Smooth muscle cell (in vitro differentiated cells): Measurements from ENCODE around the gene RTN1. TPM values are rescaled to one million over a fixed set of nuclear protein-coding genes. Genes with fewer than 3 reads are reported as not detected.

ENCODE experiments used
- DNase-seq: peaks from one replicate; lab custom pipeline; 2025; ENCODE audit not compliant: unreplicated experiment; lab: John Stamatoyannopoulos, UW
- H2AFZ ChIP-seq: fragments of 200-600 bp; sonication (generic); 2 replicates; pipeline ENCODE4 v1.6.0; 2016; ENCODE audit warnings: antibody characterized with exemption, low read depth, mild to moderate bottlenecking
- H3F3A ChIP-seq: fragments of 200-600 bp; sonication (generic); 2 replicates; pipeline ENCODE4 v1.6.0; 2017; ENCODE audit warnings: antibody characterized with exemption, low read depth
- H3K27ac ChIP-seq: fragments of 200-600 bp; sonication (generic); 2 replicates; pipeline ENCODE4 v1.5.1; 2016; ENCODE audit warnings: low read depth, mild to moderate bottlenecking
- H3K27me3 ChIP-seq: fragments of 200-600 bp; sonication (generic); 2 replicates; pipeline ENCODE4 v1.6.1; 2016; ENCODE audit warnings: low read depth, mild to moderate bottlenecking
- H3K36me3 ChIP-seq: fragments of 200-600 bp; sonication (generic); 2 replicates; pipeline ENCODE4 v1.5.1; 2016; ENCODE audit warnings: low read depth
- H3K4me1 ChIP-seq: fragments of 200-600 bp; sonication (generic); 2 replicates; pipeline ENCODE4 v1.5.1; 2016; ENCODE audit warnings: low read depth
- H3K4me2 ChIP-seq: fragments of 200-600 bp; sonication (generic); 2 replicates; pipeline ENCODE4 v1.6.0; 2016; ENCODE audit warnings: mild to moderate bottlenecking
- H3K4me3 ChIP-seq: fragments of 200-600 bp; sonication (generic); 2 replicates; pipeline ENCODE4 v1.5.1; 2016; ENCODE audit warnings: mild to moderate bottlenecking
- H3K79me2 ChIP-seq: fragments of 200-600 bp; sonication (generic); 2 replicates; pipeline ENCODE4 v1.6.0; 2016; ENCODE audit warnings: low read depth, mild to moderate bottlenecking
- H3K9ac ChIP-seq: fragments of 200-600 bp; sonication (generic); 2 replicates; pipeline ENCODE4 v1.6.0; 2016; ENCODE audit warnings: low read depth
- H3K9me3 ChIP-seq: fragments of 200-600 bp; sonication (generic); replicated peaks from 2 replicates; pipeline ENCODE4 v1.5.1; 2016; ENCODE audit warnings: low read depth
- H4K20me1 ChIP-seq: fragments of 200-600 bp; sonication (generic); 2 replicates; pipeline ENCODE4 v1.6.0; 2016; ENCODE audit warnings: low read depth
- CTCF ChIP-seq: fragments of 200-600 bp; sonication (generic); IDR thresholded peaks from 2 replicates; pipeline ENCODE4 v1.5.1; 2017; ENCODE audit warnings: borderline replicate concordance, mild to moderate bottlenecking, antibody characterized with exemption; ENCODE audit not compliant: insufficient read depth, poor library complexity, severe bottlenecking
- WGBS: methylation state at CpG from one replicate; pipeline ENCODE4 v1.1.7; 2016; ENCODE audit warnings: low lambda C conversion rate; 5-methylcytosine and 5-hydroxymethylcytosine counted together
- microRNA-seq: library from miRNA; unstranded; fragments of <30 nt; microRNA quantifications from one replicate; pipeline ENCODE4, GENCODE V29; 2016; ENCODE audit warnings: borderline number of aligned reads
- polyA plus RNA-seq: library from polyadenylated mRNA; unstranded; fragments of >200 nt; fragmentation: Nextera tagmentation; extraction: Ambion mirVana; gene quantifications from 2 replicates; pipeline ENCODE4 v1.2.1, GENCODE V29; 2016
- small RNA-seq: library from RNA; depleted of rRNA; stranded (forward); fragments of <200 nt; gene quantifications from one replicate; pipeline ENCODE3, GENCODE V24; 2014
- total RNA-seq: library from RNA; depleted of rRNA; stranded (reverse); fragments of >200 nt; gene quantifications from 2 replicates; pipeline ENCODE4 v1.2.3, GENCODE V29; 2014

RTN1 gene
- total and polyA plus RNA-seq, 2 experiments from 2014 or later = not detected

GRCh38 chr14:59566296-59566695, 304.3 kb downstream of the RTN1 start:
- H3K9ac ChIP-seq = no peak overlapping the region
- H3K36me3 ChIP-seq = no peaks in the 10 kb centered on the region
- WGBS = 37% methylated on average over 1 of the region's 1 CpG
- H3K27me3 ChIP-seq = peaks cover 9% of the 10 kb centered on the region
- no peak overlapping the region for H2AFZ ChIP-seq
- H3K4me3 ChIP-seq = no peak overlapping the region
- H4K20me1 ChIP-seq = no peaks in the 10 kb centered on the region
- no peaks in the 10 kb centered on the region for H3K9me3 ChIP-seq
- H3K4me2 ChIP-seq = no peak overlapping the region
- no peaks in the 10 kb centered on the region for H3K79me2 ChIP-seq
- peaks cover 23% of the 10 kb centered on the region for H3K4me1 ChIP-seq
- H3F3A ChIP-seq = no peaks in the 10 kb centered on the region
- no peak overlapping the region for H3K27ac ChIP-seq
- no peak for DNase-seq
- no peak for TF ChIP-seq CTCF

- Histone ChIP-seq H3K27ac (no peak overlapping the region), H2AFZ (no peak overlapping the region), H3K79me2 (no peaks in the 10 kb centered on the region), H3F3A (no peaks in the 10 kb centered on the region), H3K36me3 (no peaks in the 10 kb centered on the region), H3K9ac (no peak overlapping the region), H3K4me2 (no peak overlapping the region), H3K27me3 (peaks cover 9% of the 10 kb centered on the region), H3K4me1 (peaks cover 23% of the 10 kb centered on the region), H4K20me1 (no peaks in the 10 kb centered on the region), H3K9me3 (no peaks in the 10 kb centered on the region), H3K4me3 (no peak overlapping the region)
- TF ChIP-seq CTCF = no peak
- DNase-seq = no peak
- WGBS = 95% methylated on average over 1 of the region's 1 CpG
These were observed 305.5 kb downstream of the RTN1 start for GRCh38 chr14:59565087-59565486.

GRCh38 chr14:59564366-59564765, 306.2 kb downstream of the RTN1 start:
- no peak for DNase-seq
- no peaks in the 10 kb centered on the region for H3K9me3 ChIP-seq
- WGBS = 44% methylated on average over 2 of the region's 2 CpGs
- no peaks in the 10 kb centered on the region for H3K36me3 ChIP-seq
- no peak overlapping the region for H3K4me2 ChIP-seq
- H3K27me3 ChIP-seq = peaks cover 9% of the 10 kb centered on the region
- no peak overlapping the region for H2AFZ ChIP-seq
- no peak for TF ChIP-seq CTCF
- no peaks in the 10 kb centered on the region for H4K20me1 ChIP-seq
- peaks cover 23% of the 10 kb centered on the region for H3K4me1 ChIP-seq
- no peak overlapping the region for H3K4me3 ChIP-seq
- no peaks in the 10 kb centered on the region for H3K79me2 ChIP-seq
- no peaks in the 10 kb centered on the region for H3F3A ChIP-seq
- H3K27ac ChIP-seq = no peak overlapping the region
- H3K9ac ChIP-seq = no peak overlapping the region

- no peak overlapping the region for H3K4me2 ChIP-seq
- no peak for DNase-seq
These were observed 323.3 kb downstream of the RTN1 start for GRCh38 chr14:59547310-59547709.

More at GRCh38 chr14:59547310-59547709, 323.3 kb downstream of the RTN1 start:
- TF ChIP-seq CTCF = no peak
- H3K79me2 ChIP-seq = no peaks in the 10 kb centered on the region
- no peaks in the 10 kb centered on the region for H3F3A ChIP-seq
- no peaks in the 10 kb centered on the region for H4K20me1 ChIP-seq
- H3K36me3 ChIP-seq = no peaks in the 10 kb centered on the region
- no peaks in the 10 kb centered on the region for H3K27me3 ChIP-seq
- no peak overlapping the region for H3K9ac ChIP-seq
- H3K4me1 ChIP-seq = peaks cover 9% of the 10 kb centered on the region
- no peak overlapping the region for H3K27ac ChIP-seq
- H2AFZ ChIP-seq = no peak overlapping the region
- H3K4me3 ChIP-seq = no peak overlapping the region
- no peaks in the 10 kb centered on the region for H3K9me3 ChIP-seq
- 93% methylated on average over 2 of the region's 2 CpGs for WGBS

Small RNA genes within 50 kb of the gene (microRNA-seq; reads per million reads assigned to microRNA genes)
- not detected for gene MIR5586

Small RNA genes within 50 kb of the gene (small RNA-seq; reads per million reads assigned to genes)
- not detected for gene MIR5586

Other genes starting within 250 kb of the RTN1 start
- gene LRRC9, start 49.4 kb upstream of the RTN1 start, total RNA-seq = 0.04 TPM in 1 of 2 replicates, not detected in the other
- not detected in 2 replicates for gene LRRC9, start 49.4 kb upstream of the RTN1 start, polyA plus RNA-seq
- 67.9 and 93.9 TPM in 2 replicates for gene PCNX4, start 221.1 kb upstream of the RTN1 start, total RNA-seq
- gene PCNX4, start 221.1 kb upstream of the RTN1 start, polyA plus RNA-seq = 24.1 and 28.2 TPM in 2 replicates